GM12878 (cell line): Measurements from ENCODE around the gene ALG5. TPM values are rescaled to one million over a fixed set of nuclear protein-coding genes. Genes with fewer than 3 reads are reported as not detected.

Experiments
- ATAC-seq: fragments of 200-7000 bp; cut with Tn5 transposase; 3 replicates; pipeline ENCODE4 v1.9.1; 2020; ENCODE audit warnings: mild to moderate bottlenecking, moderate library complexity
- BruUV-seq: library from RNA; stranded (reverse); fragments of 400-500 nt; replicated peaks from 2 replicates; lab custom pipeline; 2021; lab: Mats Ljungman, UMichigan
- CTCF ChIA-PET: fragments of 300-600 bp; sonication (Branson Sonifier 250); formaldehyde crosslinking; extraction: SDS; loops from one replicate; lab custom pipeline; 2021; ENCODE audit warnings: inconsistent platforms; lab: Yijun Ruan, JAX
- POLR2A ChIA-PET: fragments of 350-600 bp; formaldehyde crosslinking; extraction: SDS; loops from one replicate; lab custom pipeline; 2021; ENCODE audit warnings: inconsistent platforms; lab: Charles Lee
- RAD21 ChIA-PET: fragments of 300-600 bp; sonication (Branson Sonifier 250); formaldehyde crosslinking; loops from one replicate; lab custom pipeline; 2023; ENCODE audit warnings: antibody characterized with exemption; ENCODE audit not compliant: unreplicated experiment; lab: Charles Lee
- SMC1A ChIA-PET: fragments of 300-600 bp; sonication (Branson Sonifier 250); formaldehyde crosslinking; loops from one replicate; lab custom pipeline; 2023; ENCODE audit not compliant: unreplicated experiment, uncharacterized antibody; lab: Charles Lee
- DNase-seq: peaks from one replicate; pipeline ENCODE4 v3.0.0-alpha.2; 2011; ENCODE audit warnings: low read depth, low spot score
- FAIRE-seq: peaks from 3 replicates; lab custom pipeline; 2011; peaks lifted over from hg19 to GRCh38; lab: Jason Lieb, UNC
- H2AFZ ChIP-seq: 2 replicates; pipeline ENCODE4 v1.6.0; 2011; ENCODE audit warnings: low read depth, low read length, control low read depth; ENCODE audit not compliant: control insufficient read depth
- H3K27ac ChIP-seq: 2 replicates; pipeline ENCODE4 v1.5.1; 2011; ENCODE audit warnings: control low read depth; ENCODE audit not compliant: control insufficient read depth, insufficient read depth
- H3K27me3 ChIP-seq, 2 experiments: replicated peaks in 1 of 2; 2 replicates each; pipeline versions ENCODE4 v1.6.0 to v1.6.1; 2011; ENCODE audit warnings: low read length in 1 of 2; ENCODE audit not compliant: control insufficient read depth in 2 of 2, insufficient read depth in 2 of 2
- H3K36me3 ChIP-seq, 2 experiments: 2 replicates each; pipeline ENCODE4 v1.5.1; 2011; ENCODE audit warnings: low read length in 1 of 2; ENCODE audit not compliant: control insufficient read depth in 2 of 2, insufficient read depth in 2 of 2
- H3K4me1 ChIP-seq: 2 replicates; pipeline ENCODE4 v1.6.1; 2011; ENCODE audit warnings: mild to moderate bottlenecking, low read length, moderate library complexity, mixed read lengths; ENCODE audit not compliant: control insufficient read depth, insufficient read depth
- H3K4me2 ChIP-seq: 2 replicates; pipeline ENCODE4 v1.6.0; 2011; ENCODE audit warnings: control low read depth; ENCODE audit not compliant: control insufficient read depth, insufficient read depth
- H3K4me3 ChIP-seq: fragments of 200-600 bp; sonication (generic); 2 replicates; pipeline ENCODE4 v1.5.1; 2016
- H3K79me2 ChIP-seq: 2 replicates; pipeline ENCODE4 v1.6.0; 2011; ENCODE audit warnings: low read length; ENCODE audit not compliant: control insufficient read depth, insufficient read depth
- H3K9ac ChIP-seq: 2 replicates; pipeline ENCODE4 v1.8.0; 2011; ENCODE audit warnings: low read length, control low read depth, mixed read lengths; ENCODE audit not compliant: control insufficient read depth, insufficient read depth
- H3K9me3 ChIP-seq: replicated peaks from 3 replicates; pipeline ENCODE4 v1.5.1; 2011; ENCODE audit warnings: mild to moderate bottlenecking, low read length; ENCODE audit not compliant: control insufficient read depth, insufficient read depth
- H4K20me1 ChIP-seq: 2 replicates; pipeline ENCODE4 v1.6.0; 2011; ENCODE audit not compliant: control insufficient read depth, insufficient read depth
- MXI1 ChIP-seq: fragments of 150-350 bp; IDR thresholded peaks from 2 replicates; pipeline ENCODE4 v1.6.1; 2011; ENCODE audit warnings: low read depth, mild to moderate bottlenecking, inconsistent platforms, low read length, improper control_type of control experiment
- POU2F2 ChIP-seq: IDR thresholded peaks from 3 replicates; pipeline ENCODE4 v1.6.1; 2011; ENCODE audit warnings: low read depth, mild to moderate bottlenecking, low read length, borderline replicate concordance
- RB1 ChIP-seq: fragments of 450-650 bp; formaldehyde crosslinking; IDR thresholded peaks from 2 replicates; pipeline ENCODE4 v1.6.1; 2017; ENCODE audit warnings: mild to moderate bottlenecking, borderline replicate concordance
- in situ Hi-C: fragments of 300-500 bp; cut with MboI; formaldehyde crosslinking; loops from 9 replicates; pipeline ENCODE4 v1.14.3; 2018; ENCODE audit warnings: mixed read lengths
- intact Hi-C: fragments of 100-400 bp; cut with micrococcal nuclease; formaldehyde crosslinking; loops from one replicate; pipeline ENCODE4 v1.14.2; 2022; ENCODE audit not compliant: unreplicated experiment
- polyA plus RNA-seq, 11 experiments: library from polyadenylated mRNA; depleted of rRNA in 4 of 11; unstranded in 6 of 11; stranded (reverse) in 5 of 11; fragments of >200 nt; fragmentation: Nextera tagmentation in 4 of 11; fragmentation: Illumina TruSeq in 1 of 11; extraction: Ambion mirVana in 4 of 11; extraction: Trizol in 1 of 11; gene quantifications; 1 replicate in 1 of 11; 2 replicates in 10 of 11; pipeline versions ENCODE4 v1.2.1 to v1.2.3, GENCODE V29; 2011 to 2016; ENCODE audit warnings: inconsistent platforms in 2 of 11, missing spikeins in 2 of 11, low read depth in 1 of 11
- total RNA-seq, 4 experiments: library from RNA; depleted of rRNA in 3 of 4; stranded (reverse); fragments of >200 nt in 3 of 4; fragmentation: Illumina TruSeq in 1 of 4; extraction: Trizol in 1 of 4; gene quantifications; 2 replicates each; pipeline versions ENCODE4 v1.2.1 to v1.2.3, GENCODE V29; 2013 to 2021
- TF ChIP-seq, protein P1 (sequence below): IDR thresholded peaks from 2 replicates; pipeline ENCODE4 v1.6.1; 2012; ENCODE audit warnings: low read depth, low read length, improper control_type of control experiment
- TF ChIP-seq, protein P2 (sequence below): IDR thresholded peaks from 2 replicates; pipeline ENCODE4 v1.6.1; 2011; ENCODE audit warnings: borderline replicate concordance, low read depth, mild to moderate bottlenecking, moderate library complexity, low read length; ENCODE audit not compliant: insufficient read depth, poor library complexity, severe bottlenecking

ALG5 gene
- total and polyA plus RNA-seq, 10 of the 15 experiments (the other 5 are each of a cell fraction or from before 2014, with no cell fraction given): 23.9 to 82.2 (median 42.5) TPM

DNA sequence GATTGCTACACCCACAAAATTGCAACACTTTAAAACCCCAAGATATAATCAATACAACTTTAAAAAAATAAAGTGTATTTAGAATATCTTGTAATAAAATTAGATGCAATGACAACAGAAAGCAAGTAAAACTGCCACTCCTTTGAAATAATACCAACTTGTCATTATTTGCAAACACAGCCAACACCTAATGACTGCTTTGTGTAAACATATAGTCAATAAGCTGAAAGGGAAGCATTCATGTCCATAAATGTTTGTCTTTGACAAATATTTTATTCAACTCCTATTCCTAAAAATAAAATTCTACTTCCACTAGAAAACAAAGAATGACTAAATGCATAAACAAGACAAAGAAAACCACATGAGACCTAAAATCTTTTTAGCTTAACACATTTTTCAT is 85.7 kb downstream of the ALG5 start:
- no peak for FAIRE-seq
- ChIA-PET POLR2A (no interaction called here), SMC1A (no interaction called here), CTCF (interaction anchor here (1.1 kb wide), 1 partner anchor 55 kb away, joined by 3 read pairs; no protein-coding TSS in a partner anchor), RAD21 (no interaction called here)
- ATAC-seq: no peak
- TF ChIP-seq, protein P1, sequence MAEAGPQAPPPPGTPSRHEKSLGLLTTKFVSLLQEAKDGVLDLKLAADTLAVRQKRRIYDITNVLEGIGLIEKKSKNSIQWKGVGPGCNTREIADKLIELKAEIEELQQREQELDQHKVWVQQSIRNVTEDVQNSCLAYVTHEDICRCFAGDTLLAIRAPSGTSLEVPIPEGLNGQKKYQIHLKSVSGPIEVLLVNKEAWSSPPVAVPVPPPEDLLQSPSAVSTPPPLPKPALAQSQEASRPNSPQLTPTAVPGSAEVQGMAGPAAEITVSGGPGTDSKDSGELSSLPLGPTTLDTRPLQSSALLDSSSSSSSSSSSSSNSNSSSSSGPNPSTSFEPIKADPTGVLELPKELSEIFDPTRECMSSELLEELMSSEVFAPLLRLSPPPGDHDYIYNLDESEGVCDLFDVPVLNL: no peak
- TF ChIP-seq POU2F2 (no peak), MXI1 (no peak), RB1 (no peak)
- TF ChIP-seq, protein P2, sequence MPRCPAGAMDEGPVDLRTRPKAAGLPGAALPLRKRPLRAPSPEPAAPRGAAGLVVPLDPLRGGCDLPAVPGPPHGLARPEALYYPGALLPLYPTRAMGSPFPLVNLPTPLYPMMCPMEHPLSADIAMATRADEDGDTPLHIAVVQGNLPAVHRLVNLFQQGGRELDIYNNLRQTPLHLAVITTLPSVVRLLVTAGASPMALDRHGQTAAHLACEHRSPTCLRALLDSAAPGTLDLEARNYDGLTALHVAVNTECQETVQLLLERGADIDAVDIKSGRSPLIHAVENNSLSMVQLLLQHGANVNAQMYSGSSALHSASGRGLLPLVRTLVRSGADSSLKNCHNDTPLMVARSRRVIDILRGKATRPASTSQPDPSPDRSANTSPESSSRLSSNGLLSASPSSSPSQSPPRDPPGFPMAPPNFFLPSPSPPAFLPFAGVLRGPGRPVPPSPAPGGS: no peak
- Histone ChIP-seq H3K79me2 (no peaks in the 10 kb centered on the region), H3K9ac (no peak overlapping the region), H3K27me3 (peaks cover 6 to 8% of the 10 kb centered on the region in 2 experiments; a peak in 3 of 4 replicates), H3K4me2 (no peak overlapping the region), H3K9me3 (no peaks in the 10 kb centered on the region; the same call in 2 of the 3 replicates), H2AFZ (no peak overlapping the region), H3K36me3 (no peaks in the 10 kb centered on the region), H3K27ac (no peak overlapping the region), H4K20me1 (no peaks in the 10 kb centered on the region), H3K4me3 (no peak overlapping the region), H3K4me1 (no peaks in the 10 kb centered on the region; the same call in 1 of the 2 replicates)
- DNase-seq: no peak
- intact Hi-C loops: no loop called here
- in situ Hi-C loops: no loop called here
- BruUV-seq: no TSS peak
